Adrenal gland (tissue), 12 donors: ENCODE measurements around the gene GSAP. TPM values are rescaled to one million over a fixed set of nuclear protein-coding genes. Genes with fewer than 3 reads are reported as not detected.

ENCODE experiments used
- DNase-seq, 7 donors: peaks; one replicate each; pipeline ENCODE4 v3.0.0-alpha.2; 2019 to 2020
- H3K27ac ChIP-seq, 5 donors: fragments of 200-600 bp; sonication (generic) in 4 of 5; 1 replicate in 3 of 5; 2 replicates in 2 of 5; pipeline versions ENCODE4 v1.5.1 to v1.8.0; 2016 to 2020; ENCODE audit warnings: mild to moderate bottlenecking in 1 of 5
- H3K27me3 ChIP-seq: fragments of 200-600 bp; 2 replicates; pipeline ENCODE4 v1.8.0; 2021
- H3K36me3 ChIP-seq, 2 donors: fragments of 200-600 bp; replicated peaks in 1 of 2; 1 replicate in 1 of 2; 2 replicates in 1 of 2; pipeline versions ENCODE4 v1.5.1 to v1.8.0; 2018 to 2022
- H3K4me1 ChIP-seq, 2 donors: fragments of 200-600 bp; replicated peaks in 1 of 2; 1 replicate in 1 of 2; 2 replicates in 1 of 2; pipeline versions ENCODE4 v1.5.1 to v1.8.0; 2018 to 2021
- H3K4me3 ChIP-seq, 4 donors: fragments of 200-600 bp; sonication (generic) in 3 of 4; one replicate each; pipeline ENCODE4 v1.5.1; 2016 to 2018
- H3K9me3 ChIP-seq, 3 donors: fragments of 200-600 bp; sonication (generic) in 1 of 3; replicated peaks in 1 of 3; 1 replicate in 2 of 3; 2 replicates in 1 of 3; pipeline versions ENCODE4 v1.5.1 to v1.8.0; 2016 to 2021
- POLR2A ChIP-seq, 2 donors: fragments of 450-650 bp; IDR thresholded peaks; one replicate each; pipeline ENCODE4 v1.6.1; 2017; ENCODE audit warnings: antibody characterized with exemption in 2 of 2, mild to moderate bottlenecking in 2 of 2, moderate library complexity in 1 of 2
- WGBS, 4 donors: extraction: QIAGEN DNeasy Blood & Tissue Kit in 2 of 4; methylation state at CpG; one replicate each; pipeline versions ENCODE4 v1.1.5 to v1.1.7; 2013 to 2017; 5-methylcytosine and 5-hydroxymethylcytosine counted together
- intact Hi-C, 2 donors: fragments of 100-400 bp; cut with DNase I; formaldehyde crosslinking; loops; one replicate each; pipeline versions ENCODE4 v1.14.1 to v1.15.0; 2022 to 2023
- polyA plus RNA-seq, 3 donors: library from polyadenylated mRNA; stranded (reverse); fragments of 200-250 nt in 2 of 3; fragments of 350-450 nt in 1 of 3; fragmentation: Illumina TruSeq in 1 of 3; extraction: RNeasy Lipid Tissue Mini Kit (QIAGEN cat#74804) in 1 of 3; gene quantifications; one replicate each; pipeline ENCODE4 v1.2.3, GENCODE V29; 2013 to 2014
- total RNA-seq, 9 donors: library from RNA; depleted of rRNA in 4 of 9; stranded (reverse); fragments of >200 nt in 4 of 9; fragments of 120-200 nt in 1 of 9; fragmentation: NEBNext Ultra II Directional in 1 of 9; extraction: Animal tissue kit (Norgen Biotek cat#: 25700) in 1 of 9; gene quantifications; one replicate each; pipeline versions ENCODE4 v1.1.0 to v1.2.4, GENCODE V29; 2013 to 2023
- TF ChIP-seq, protein P1 (sequence below), 6 experiments: fragments of 450-650 bp in 4 of 6; fragments of 200-600 bp in 2 of 6; sonication (generic) in 1 of 6; IDR thresholded peaks; 1 replicate in 5 of 6; 2 replicates in 1 of 6; pipeline versions ENCODE4 v1.5.1 to v1.8.0; 2016 to 2021; ENCODE audit warnings: antibody characterized with exemption in 6 of 6, mild to moderate bottlenecking in 2 of 6, moderate library complexity in 1 of 6
- donor health status: healthy with polysubstance abuse.
- donor health status: Bipolar disorder and iron deficiency.
- donor health status: DM: yes; HTN: yes; CAD: no.
- donor health status: DM: no; HTN: no; CAD: no.
- donor health status: DM: no; HTN: no; CAD: no.
- donor health status: DM: yes; HTN: yes; CAD: no.

Gene GSAP
- total and polyA plus RNA-seq, 12 donors = 10.3 to 56.1 (median 18.5) TPM

DNA sequence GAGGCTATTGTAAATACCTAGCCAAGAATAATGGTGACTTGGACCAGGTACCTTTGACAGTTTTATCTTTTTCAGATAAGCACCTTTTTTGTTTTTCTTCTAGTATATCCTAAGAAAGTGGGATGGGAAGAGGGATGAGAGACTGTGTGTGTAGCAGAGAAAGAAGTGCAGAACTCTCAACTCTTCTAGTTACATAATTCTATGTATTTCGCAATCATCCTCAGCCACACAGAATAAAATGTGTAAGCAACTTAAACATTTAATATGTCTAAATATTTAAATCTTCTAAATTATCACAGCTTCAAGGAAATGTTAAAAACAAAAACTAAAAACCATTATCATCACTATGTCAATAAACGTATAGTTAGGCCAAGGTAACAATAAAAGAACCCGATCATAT, 42.6 kb upstream of the GSAP start:
- H3K27ac ChIP-seq = no peak overlapping the region
- DNase-seq = no peak
- H3K9me3 ChIP-seq = no peaks in the 10 kb centered on the region
- H3K4me1 ChIP-seq = no peaks in the 10 kb centered on the region
- WGBS, 4 donors = 84 to 91% (median 86%) methylated on average over 3 of the region's 3 CpGs
- H3K27me3 ChIP-seq = no peaks in the 10 kb centered on the region
- no peaks in the 10 kb centered on the region for H3K36me3 ChIP-seq
- TF ChIP-seq POLR2A (IDR thresholded peaks at IDR 0.05) = no peak
- TF ChIP-seq, protein P1, sequence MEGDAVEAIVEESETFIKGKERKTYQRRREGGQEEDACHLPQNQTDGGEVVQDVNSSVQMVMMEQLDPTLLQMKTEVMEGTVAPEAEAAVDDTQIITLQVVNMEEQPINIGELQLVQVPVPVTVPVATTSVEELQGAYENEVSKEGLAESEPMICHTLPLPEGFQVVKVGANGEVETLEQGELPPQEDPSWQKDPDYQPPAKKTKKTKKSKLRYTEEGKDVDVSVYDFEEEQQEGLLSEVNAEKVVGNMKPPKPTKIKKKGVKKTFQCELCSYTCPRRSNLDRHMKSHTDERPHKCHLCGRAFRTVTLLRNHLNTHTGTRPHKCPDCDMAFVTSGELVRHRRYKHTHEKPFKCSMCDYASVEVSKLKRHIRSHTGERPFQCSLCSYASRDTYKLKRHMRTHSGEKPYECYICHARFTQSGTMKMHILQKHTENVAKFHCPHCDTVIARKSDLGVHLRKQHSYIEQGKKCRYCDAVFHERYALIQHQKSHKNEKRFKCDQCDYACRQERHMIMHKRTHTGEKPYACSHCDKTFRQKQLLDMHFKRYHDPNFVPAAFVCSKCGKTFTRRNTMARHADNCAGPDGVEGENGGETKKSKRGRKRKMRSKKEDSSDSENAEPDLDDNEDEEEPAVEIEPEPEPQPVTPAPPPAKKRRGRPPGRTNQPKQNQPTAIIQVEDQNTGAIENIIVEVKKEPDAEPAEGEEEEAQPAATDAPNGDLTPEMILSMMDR (IDR thresholded peaks at IDR 0.05) = no peak
- intact Hi-C loops = no loop called here
- H3K4me3 ChIP-seq = no peak overlapping the region

DNA sequence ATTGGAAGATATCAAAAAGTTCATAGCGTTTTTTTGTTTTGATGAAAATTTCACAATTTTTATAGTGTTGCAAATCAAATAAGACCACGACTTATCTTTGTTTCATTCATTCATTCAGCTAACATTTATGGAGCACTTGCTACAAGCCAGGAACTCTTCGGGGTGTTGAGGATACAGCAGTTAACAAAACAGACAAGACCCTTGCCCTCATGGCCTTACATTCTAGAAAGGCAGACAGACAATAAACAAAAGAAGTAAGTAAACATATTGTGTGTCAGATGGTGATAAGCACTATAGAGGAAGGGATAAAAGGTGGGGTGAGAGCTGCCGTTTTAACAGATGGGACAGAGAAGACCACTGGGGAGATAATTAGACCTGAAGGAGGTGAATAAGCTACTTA, 41.6 kb upstream of the GSAP start:
- no peak overlapping the region for H3K4me3 ChIP-seq
- H3K27ac ChIP-seq = no peak overlapping the region
- no peak for DNase-seq
- H3K36me3 ChIP-seq = no peaks in the 10 kb centered on the region
- no peak for TF ChIP-seq POLR2A (IDR thresholded peaks at IDR 0.05)
- TF ChIP-seq, protein P1 (IDR thresholded peaks at IDR 0.05) = no peak
- no peaks in the 10 kb centered on the region for H3K27me3 ChIP-seq
- 61 to 70% (median 63%) methylated on average over 4 of the region's 4 CpGs for WGBS, 4 donors
- intact Hi-C loops = no loop called here
- no peaks in the 10 kb centered on the region for H3K9me3 ChIP-seq
- H3K4me1 ChIP-seq = no peaks in the 10 kb centered on the region

DNA sequence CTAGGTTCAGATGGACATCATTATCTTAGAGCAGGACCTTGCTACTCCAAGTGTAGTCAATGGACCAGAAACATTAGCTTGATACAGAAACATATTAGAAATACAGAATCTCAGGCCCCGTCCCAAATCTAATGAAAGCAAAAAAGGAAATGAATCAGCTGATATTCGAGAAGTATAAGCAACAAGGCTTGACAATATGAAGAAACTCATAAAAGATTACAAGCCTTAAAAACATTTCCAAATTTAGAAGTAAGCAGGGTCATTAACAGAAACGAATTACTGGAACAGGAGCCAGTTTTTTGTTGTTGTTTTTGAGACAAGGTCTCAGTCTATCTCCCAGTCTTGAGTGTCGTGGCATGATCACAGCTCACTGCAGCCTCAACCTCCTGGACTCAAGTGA, 40.5 kb upstream of the GSAP start:
- no peaks in the 10 kb centered on the region for H3K36me3 ChIP-seq
- intact Hi-C loops = no loop called here
- no peaks in the 10 kb centered on the region for H3K9me3 ChIP-seq
- H3K4me1 ChIP-seq = no peaks in the 10 kb centered on the region
- no peak overlapping the region for H3K27ac ChIP-seq
- TF ChIP-seq, protein P1 (IDR thresholded peaks at IDR 0.05) = no peak
- TF ChIP-seq POLR2A (IDR thresholded peaks at IDR 0.05) = no peak
- no peaks in the 10 kb centered on the region for H3K27me3 ChIP-seq
- no peak overlapping the region for H3K4me3 ChIP-seq
- WGBS, 4 donors = 41 to 60% (median 51%) methylated on average over 4 of the region's 4 CpGs
- no peak for DNase-seq

DNA sequence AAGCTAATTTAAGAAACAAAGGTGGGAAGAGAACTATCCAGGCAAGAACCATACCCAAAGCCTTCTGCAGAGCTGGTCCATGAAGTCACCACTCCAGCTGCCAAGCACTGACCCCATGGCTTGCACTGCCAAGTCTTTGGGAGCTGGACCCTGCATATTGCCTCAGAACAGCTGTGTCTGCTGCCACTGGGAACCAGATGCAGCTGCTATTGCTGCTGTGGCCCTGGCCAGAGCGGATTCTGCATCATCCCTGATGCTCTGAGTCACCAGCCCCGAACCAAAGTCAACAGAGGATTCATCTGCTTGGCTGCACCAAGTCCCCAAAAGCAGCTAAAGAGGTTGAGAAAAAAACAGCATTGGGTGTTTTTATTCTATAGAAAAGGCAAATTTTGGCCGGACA, 39.2 kb upstream of the GSAP start:
- Histone ChIP-seq H3K27me3 (no peaks in the 10 kb centered on the region), H3K4me1 (no peaks in the 10 kb centered on the region), H3K27ac (no peak overlapping the region), H3K36me3 (no peaks in the 10 kb centered on the region), H3K9me3 (no peaks in the 10 kb centered on the region), H3K4me3 (no peak overlapping the region)
- DNase-seq = peak in 6 of 7 donors; percentile 21 to 67 (median 33)
- intact Hi-C loops = no loop called here
- TF ChIP-seq POLR2A (IDR thresholded peaks at IDR 0.05) = no peak
- 43 to 75% (median 61%) methylated on average over 3 of the region's 3 CpGs for WGBS, 4 donors

GRCh38 chr7:77454802-77455201, 38.7 kb upstream of the GSAP start:
- H3K27ac ChIP-seq = no peak overlapping the region
- H3K4me1 ChIP-seq = no peaks in the 10 kb centered on the region
- intact Hi-C loops = no loop called here
- TF ChIP-seq, protein P1 (IDR thresholded peaks at IDR 0.05) = no peak
- TF ChIP-seq POLR2A (IDR thresholded peaks at IDR 0.05) = no peak
- no peak for DNase-seq
- no peak overlapping the region for H3K4me3 ChIP-seq
- WGBS, 4 donors = 91 to 96% (median 94%) methylated on average over 4 of the region's 4 CpGs
- H3K27me3 ChIP-seq = no peaks in the 10 kb centered on the region
- H3K36me3 ChIP-seq = no peaks in the 10 kb centered on the region
- no peaks in the 10 kb centered on the region for H3K9me3 ChIP-seq
